Activated CD4-positive, alpha-beta T cell treated with anti-CD3 and anti-CD28 coated beads, Interleukin-2, amount 50 U/mL, for 1 hour (primary cell): ENCODE results near the gene MPHOSPH9.

Experiments used
- DNase-seq: peaks from one replicate; pipeline ENCODE4 v3.0.0-alpha.2; 2020

Gene MPHOSPH9

DNA sequence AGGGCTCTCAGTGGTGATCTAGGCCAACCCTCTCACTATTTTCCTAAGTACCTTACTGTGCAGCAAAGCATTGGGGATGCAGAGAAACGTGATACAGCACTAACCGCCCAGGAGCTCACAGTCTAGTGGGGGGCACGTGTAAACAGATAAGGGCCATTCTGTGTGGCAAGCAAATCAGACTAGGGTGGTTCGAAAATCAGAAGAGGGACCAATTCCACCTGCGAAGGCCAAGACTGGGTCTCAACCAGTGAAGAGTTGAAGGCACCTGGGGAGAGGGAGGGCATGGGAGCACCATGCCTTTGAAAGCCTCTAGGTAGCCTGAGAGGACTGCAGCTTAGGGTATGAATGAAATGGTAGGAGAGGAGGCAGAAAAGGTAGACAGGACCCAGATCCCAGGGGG is 84.3 kb downstream of the MPHOSPH9 start:
- DNase-seq, result no peak

DNA sequence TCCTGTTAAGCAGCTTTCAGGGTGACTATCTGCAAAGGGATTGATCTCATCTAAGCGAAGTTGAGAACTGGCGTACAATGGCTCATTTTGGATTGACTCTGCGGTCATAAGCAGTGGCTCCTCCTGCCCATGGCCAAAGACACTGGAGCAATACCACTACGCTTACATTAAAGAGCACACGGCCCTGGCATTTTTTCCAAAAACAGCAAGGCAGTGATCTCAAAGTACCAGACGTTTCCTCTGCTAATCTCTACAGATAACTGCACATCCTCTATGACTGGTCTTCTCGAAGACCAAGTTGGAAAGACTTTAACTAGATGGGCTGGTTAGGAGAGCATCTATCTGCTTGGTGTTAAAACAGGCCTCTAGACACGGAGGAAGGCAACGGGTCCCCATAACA is 84.7 kb downstream of the MPHOSPH9 start:
- DNase-seq, result no peak

DNA sequence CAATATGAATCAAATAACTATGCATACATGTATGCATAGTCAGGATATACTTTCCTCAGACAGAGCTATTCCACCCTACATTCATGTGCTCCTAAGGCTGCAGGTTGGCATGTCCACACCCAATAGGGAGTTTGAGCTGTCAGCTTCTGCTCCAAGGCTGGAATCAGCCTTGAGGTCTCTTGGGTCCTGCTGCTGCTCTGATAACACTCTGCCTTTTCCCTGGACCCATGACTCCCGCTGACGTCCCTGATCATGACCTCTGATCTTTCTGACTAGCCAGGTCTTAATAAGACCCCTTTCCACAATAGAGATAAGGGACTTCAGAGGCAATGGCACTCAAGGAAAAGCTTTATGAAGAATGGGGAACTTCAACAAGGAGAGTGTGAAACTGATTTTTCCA is 87.7 kb downstream of the MPHOSPH9 start:
- no peak for DNase-seq

DNA sequence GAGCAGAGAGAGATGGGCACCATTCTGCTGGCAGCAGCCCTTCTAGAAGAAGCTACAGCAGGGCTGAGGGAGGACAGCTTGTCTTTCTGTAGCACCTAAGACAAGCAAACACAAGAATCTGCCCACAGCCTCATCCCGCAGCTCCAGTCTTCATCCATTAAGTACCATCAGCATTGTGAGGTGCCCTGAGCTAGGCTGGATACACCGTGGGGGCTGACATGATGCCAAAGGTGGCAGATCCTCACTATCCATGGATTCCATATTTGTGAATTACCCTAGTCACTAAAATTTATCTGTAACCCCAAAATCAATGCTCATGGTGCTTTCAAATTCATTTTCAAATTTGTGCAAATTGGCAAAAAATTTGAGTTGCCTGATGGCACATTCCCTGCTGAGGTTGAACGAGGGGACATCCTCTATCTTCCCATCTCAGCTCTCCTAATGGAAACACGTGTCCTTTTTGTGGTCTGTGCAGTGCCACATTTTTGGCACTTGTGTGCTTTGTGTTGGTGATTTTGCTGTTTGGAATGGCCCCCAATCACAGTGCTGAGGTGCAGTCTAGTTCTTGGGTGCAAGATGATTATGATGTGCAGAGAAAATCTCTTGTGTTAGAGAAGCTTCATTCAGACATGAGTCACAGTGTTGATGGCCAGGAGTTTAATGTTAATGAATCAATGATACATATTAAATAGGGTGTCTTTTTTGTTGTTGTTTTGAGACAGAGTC is 89.0 kb downstream of the MPHOSPH9 start:
- no peak for DNase-seq

DNA sequence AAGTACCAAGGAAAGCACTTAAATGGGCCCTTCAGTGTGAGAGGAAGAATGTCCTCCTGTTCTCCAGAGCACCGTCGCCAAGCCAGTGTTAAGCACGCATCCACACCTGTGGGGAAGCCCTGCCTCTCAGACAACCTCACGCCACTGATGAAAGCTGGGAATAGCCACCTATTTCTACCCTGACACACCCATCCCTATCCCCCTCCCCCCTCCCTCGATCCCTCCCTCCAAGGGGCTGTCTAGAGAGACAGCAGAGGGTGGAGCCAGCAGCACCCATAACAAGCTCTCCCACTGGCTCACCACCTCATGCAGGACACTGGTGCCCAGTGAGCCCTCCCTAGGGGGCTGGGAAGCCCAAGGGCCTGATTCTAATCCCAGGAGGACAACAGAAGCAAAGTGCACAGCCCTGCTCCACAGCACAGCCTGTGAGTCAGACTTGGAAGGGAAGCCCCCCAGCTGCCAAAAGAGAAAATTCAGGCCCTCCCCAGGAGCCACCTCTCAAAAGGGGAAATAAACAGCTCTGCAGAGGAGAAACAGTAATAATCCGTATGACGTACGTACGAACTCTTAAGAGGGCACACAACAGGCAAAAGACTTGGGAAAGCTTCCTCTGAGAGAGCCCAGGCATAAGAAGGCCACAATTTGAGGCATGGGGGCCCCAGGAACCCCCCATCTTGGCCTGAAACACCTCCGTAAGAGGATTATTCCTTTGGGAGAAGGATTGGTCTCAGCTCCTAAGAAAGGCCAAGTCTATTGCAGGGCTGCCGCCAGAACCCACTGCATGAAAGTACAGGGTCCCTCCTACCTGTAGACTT is 89.8 kb downstream of the MPHOSPH9 start:
- DNase-seq, result no peak

DNA sequence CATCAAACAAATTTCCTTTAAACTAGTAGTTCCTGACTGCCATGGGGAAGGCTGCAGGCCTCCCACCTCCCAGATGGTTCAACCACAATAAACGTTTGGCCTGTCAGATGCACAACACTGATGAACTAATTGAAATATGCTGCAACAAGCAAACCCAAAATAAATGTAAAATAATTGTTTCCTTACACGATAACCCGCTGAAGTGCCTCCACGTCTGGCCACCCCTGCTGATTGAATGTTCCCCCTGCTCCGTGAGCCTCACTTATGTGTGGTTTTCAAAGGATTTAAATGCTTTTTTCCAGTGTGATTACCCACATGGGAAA is 90.5 kb downstream of the MPHOSPH9 start:
- no peak for DNase-seq

DNA sequence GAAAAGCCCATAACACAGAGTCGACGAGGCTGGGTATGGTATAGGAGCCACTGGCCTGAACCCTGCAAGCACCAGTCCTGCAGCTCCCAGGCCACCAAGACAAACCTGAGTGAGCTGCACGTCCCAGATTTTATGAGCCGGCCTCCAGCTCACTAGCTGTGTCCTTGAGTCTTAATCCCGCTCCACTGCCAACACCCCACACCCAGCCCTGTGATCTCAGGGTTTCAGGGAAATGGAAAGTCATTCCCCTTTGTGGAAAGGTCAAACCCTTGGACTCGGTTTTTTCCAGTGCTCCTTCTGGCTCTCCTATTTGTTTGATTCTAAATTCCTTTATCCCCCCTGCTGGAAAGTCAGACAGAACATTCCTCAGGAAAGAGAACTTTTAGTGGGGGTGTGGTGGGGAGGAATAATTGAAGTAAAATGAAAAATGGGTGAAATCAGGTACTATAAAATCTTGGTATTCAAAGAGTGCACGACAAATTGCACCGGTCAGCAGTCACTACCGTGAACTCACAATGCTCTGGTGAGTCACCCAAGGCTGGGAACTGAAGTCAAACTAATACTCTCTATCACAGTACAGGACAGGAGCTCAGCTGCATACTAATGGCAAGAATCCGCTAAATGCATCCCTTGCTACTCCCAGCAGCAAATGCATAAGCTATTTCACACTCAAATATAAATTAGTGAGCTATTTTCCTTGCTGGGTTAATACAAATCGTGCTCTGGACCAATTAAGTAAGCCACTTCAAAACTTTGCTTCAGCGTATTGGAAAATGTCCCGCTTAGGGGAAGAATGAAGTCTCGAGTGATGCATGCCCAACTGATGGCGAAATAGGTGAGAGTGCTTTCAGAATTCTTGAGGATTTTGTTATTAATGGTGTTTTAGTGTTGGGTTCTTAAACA is 91.1 kb downstream of the MPHOSPH9 start:
- DNase-seq, result no peak

- DNase-seq, result no peak
Observed at GRCh38 chr12:123140676-123141614, 92.0 kb downstream of the MPHOSPH9 start.

DNA sequence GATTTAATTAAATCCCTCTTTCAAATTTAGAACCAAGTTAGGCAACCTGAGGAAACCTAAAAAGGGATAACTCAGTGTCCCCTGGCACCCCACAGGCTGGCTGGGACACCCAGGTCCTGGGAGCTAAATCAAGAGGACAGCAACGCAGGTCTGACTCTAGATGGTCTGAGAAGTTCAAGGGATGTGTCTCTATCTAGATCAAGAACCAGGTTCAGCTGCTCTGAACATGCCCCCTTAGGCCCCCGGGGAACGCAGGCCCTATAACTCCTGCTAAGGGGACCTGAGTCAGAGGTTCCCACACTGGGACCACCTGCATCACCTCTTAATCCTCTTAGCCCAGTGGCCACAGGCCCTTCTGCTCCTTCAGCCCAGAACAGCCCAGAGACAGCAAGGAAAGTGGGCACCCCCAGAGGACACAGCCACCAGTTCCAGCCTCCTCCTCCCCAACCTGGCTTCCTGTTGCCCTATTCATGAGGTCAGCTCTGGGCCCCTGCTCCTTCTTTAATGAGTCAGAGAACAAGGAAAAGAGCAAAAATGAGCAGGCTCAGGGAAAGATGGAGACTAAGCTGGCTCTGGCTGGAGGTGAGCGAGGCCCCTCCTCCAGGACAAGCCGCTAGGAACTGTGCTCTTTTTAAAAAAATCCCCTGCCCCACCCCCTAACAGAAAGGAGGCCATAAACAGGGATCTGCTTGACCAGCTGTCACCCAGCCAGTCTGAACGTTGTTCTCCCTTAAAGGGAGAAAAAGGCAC is 92.8 kb downstream of the MPHOSPH9 start:
- DNase-seq, result no peak

GRCh38 chr12:123135688-123136087 is 97.3 kb downstream of the MPHOSPH9 start:
- DNase-seq, result no peak

- DNase-seq, result no peak
Observed at GRCh38 chr12:123134826-123135225, 98.1 kb downstream of the MPHOSPH9 start.

DNA sequence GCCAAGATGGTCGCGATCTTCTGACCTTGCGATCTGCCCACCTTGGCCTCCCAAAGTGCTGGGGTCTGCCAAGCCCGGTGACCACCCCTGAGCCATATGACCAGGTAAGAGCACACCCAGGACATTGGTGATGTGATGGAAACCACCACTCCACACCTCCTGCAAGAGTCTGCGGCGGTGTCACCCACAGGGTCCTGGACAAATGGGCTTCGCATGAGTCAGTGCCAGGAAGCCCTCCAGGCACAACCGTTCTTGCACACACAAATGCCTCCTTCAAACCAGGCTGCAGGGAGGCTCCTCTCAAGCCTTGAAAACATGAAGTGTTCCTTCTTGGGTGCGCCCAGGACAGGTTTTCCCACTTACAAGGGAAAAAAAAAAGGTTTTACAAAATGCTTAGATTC is 98.7 kb downstream of the MPHOSPH9 start:
- DNase-seq, result no peak

DNA sequence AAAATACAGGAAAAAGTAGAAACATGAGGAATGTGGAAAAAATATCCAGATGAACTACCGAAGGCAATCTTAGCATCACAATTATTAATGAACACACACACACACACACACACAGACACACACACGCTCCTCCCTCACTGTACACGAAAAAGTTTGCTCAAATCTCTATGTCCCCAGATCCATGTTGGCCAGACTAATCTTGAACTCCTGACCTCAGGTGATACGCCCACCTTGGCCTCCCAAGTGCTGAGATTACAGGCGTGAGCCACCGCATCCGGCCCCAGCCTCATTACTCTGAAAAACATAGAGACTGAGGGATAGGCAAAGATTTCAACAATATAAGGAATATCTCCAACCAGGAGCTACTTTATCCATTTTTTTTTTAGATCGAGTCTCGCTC is 99.2 kb downstream of the MPHOSPH9 start:
- DNase-seq, result no peak

DNA sequence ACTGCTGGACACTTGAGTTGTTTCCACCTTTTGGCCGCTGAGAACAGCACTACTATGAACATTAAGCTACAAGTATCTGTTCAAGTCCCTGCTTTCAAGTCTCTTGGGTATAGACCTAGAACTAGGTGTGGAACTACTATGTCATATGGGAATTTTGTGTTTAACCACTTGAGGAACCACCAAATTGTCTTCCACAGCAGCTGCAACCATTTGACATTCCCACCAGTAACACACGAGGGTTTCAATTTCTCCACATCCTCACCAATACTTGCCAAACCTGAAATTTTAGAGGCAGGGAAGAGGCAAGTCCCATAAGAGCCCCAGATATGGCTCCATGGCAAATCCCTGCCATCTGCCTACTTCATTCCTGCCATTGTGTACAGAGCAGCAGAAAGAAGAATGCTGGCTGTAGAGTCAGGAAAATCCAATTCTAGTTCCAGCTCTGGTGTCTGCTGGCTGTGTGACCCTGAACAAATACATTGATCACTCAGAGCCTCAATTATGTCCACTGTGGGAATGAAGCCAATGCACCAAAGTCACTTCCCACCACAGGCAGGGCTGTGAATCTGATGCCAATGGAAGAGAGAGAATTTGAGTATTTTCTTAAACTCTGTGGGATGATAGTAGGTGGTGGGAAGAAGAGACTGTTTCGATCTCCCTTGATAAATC is 99.9 kb downstream of the MPHOSPH9 start:
- no peak for DNase-seq

GRCh38 chr12:123131879-123132402 is 101.0 kb downstream of the MPHOSPH9 start:
- peak; percentile 56 for DNase-seq

- DNase-seq, result no peak
Observed at GRCh38 chr12:123131291-123131832, 101.6 kb downstream of the MPHOSPH9 start.

GRCh38 chr12:123129621-123130020 is 103.3 kb downstream of the MPHOSPH9 start:
- no peak for DNase-seq

DNA sequence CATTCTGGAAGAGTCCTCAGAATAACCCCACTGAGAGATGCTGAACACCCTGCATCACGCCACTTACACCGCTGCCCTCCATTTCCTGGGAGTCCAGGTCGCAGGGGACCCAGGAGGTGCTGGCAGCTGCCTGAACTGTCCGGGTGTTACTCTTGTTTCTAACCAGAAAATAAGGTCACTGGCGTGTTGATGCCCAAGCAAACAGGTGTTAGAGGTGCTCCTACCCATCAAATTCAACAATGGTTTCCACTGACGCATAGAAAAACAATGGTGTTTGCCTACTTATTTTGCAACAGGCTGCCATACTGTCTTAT is 105.8 kb downstream of the MPHOSPH9 start:
- DNase-seq, result no peak

- no peak for DNase-seq
Observed at GRCh38 chr12:123126294-123127181, 106.4 kb downstream of the MPHOSPH9 start.

GRCh38 chr12:123122626-123123025 is 110.3 kb downstream of the MPHOSPH9 start:
- no peak for DNase-seq
